SK-N-SH (cell line): ENCODE measurements around the gene ZNF761. TPM values are rescaled to one million over a fixed set of nuclear protein-coding genes. Genes with fewer than 3 reads are reported as not detected.
"Not testable (repeated sequence)": the region's sequence is repeated elsewhere in the genome, so short reads cannot be mapped to it uniquely, and the experiment has no call there.

Experiments used
- CTCF ChIA-PET: fragments of 300-600, 350-600 bp; formaldehyde crosslinking; extraction: SDS; loops from one replicate; lab custom pipeline; 2021; lab: Yijun Ruan, JAX
- POLR2A ChIA-PET: fragments of 350-600 bp; sonication (Branson Sonifier 250); formaldehyde crosslinking; extraction: SDS; loops from one replicate; lab custom pipeline; 2020; ENCODE audit warnings: antibody characterized with exemption, inconsistent platforms; lab: Yijun Ruan, JAX
- DNase-seq: peaks from one replicate; pipeline ENCODE4 v3.0.0; 2012
- H2AFZ ChIP-seq: fragments of 200-600 bp; sonication (generic); 2 replicates; pipeline ENCODE4 v1.8.1; 2016; ENCODE audit warnings: antibody characterized with exemption, mild to moderate bottlenecking, low read depth
- H3F3A ChIP-seq: fragments of 200-600 bp; sonication (generic); replicated peaks from 2 replicates; pipeline ENCODE3; 2016; ENCODE audit warnings: antibody characterized with exemption, mild to moderate bottlenecking; ENCODE audit not compliant: insufficient read depth
- H3K27ac ChIP-seq, 2 experiments: fragments of 200-500 bp in 1 of 2; fragments of 200-600 bp in 1 of 2; sonication (Bioruptor generic) in 1 of 2; sonication (generic), shearing (Covaris generic) in 1 of 2; 2 replicates each; pipeline versions ENCODE4 v1.5.1 to v1.6.1; 2014 to 2016; ENCODE audit warnings: low read depth in 2 of 2, inconsistent platforms in 1 of 2, low read length in 1 of 2, mild to moderate bottlenecking in 1 of 2, mixed read lengths in 1 of 2
- H3K27me3 ChIP-seq: fragments of 200-600 bp; sonication (generic), shearing (Covaris generic); 2 replicates; pipeline ENCODE4 v1.6.1; 2016; ENCODE audit warnings: mixed run types; ENCODE audit not compliant: insufficient read depth
- H3K36me3 ChIP-seq, 2 experiments: fragments of 200-500 bp in 1 of 2; fragments of 200-600 bp in 1 of 2; sonication (Bioruptor generic) in 1 of 2; sonication (generic) in 1 of 2; replicated peaks in 1 of 2; 2 replicates each; pipeline versions ENCODE3 to v1.5.1; 2014 to 2016; ENCODE audit warnings: low read length in 1 of 2, mild to moderate bottlenecking in 1 of 2; ENCODE audit not compliant: insufficient read depth in 2 of 2, control insufficient read depth in 1 of 2
- H3K4me1 ChIP-seq, 2 experiments: fragments of 200-500 bp in 1 of 2; fragments of 200-600 bp in 1 of 2; sonication (Bioruptor generic) in 1 of 2; sonication (generic), shearing (Covaris generic) in 1 of 2; 2 replicates each; pipeline versions ENCODE4 v1.5.1 to v1.6.1; 2014 to 2016; ENCODE audit warnings: low read depth in 1 of 2, low read length in 1 of 2, mixed run types in 1 of 2; ENCODE audit not compliant: insufficient read depth in 2 of 2, control insufficient read depth in 1 of 2
- H3K4me2 ChIP-seq: fragments of 200-600 bp; sonication (generic), shearing (Covaris generic); 2 replicates; pipeline ENCODE4 v1.6.1; 2017; ENCODE audit warnings: mixed run types
- H3K4me3 ChIP-seq, 2 experiments: fragments of 200-500 bp in 1 of 2; fragments of 200-600 bp in 1 of 2; sonication (Bioruptor generic) in 1 of 2; sonication (generic), shearing (Covaris generic) in 1 of 2; 2 replicates each; pipeline versions ENCODE4 v1.5.1 to v1.8.1; 2014 to 2016; ENCODE audit warnings: low read depth in 2 of 2, inconsistent platforms in 1 of 2, low read length in 1 of 2, mild to moderate bottlenecking in 1 of 2, mixed read lengths in 1 of 2, moderate library complexity in 1 of 2
- H3K79me2 ChIP-seq: fragments of 200-600 bp; sonication (generic); 2 replicates; pipeline ENCODE4 v1.8.1; 2017; ENCODE audit warnings: mild to moderate bottlenecking; ENCODE audit not compliant: insufficient read depth
- H3K9ac ChIP-seq: fragments of 200-600 bp; sonication (generic); 2 replicates; pipeline ENCODE4 v1.6.1; 2017; ENCODE audit warnings: mixed run types
- H3K9me2 ChIP-seq: fragments of 200-600 bp; sonication (generic); 2 replicates; pipeline ENCODE4 v1.6.1; 2017; ENCODE audit warnings: mixed run types
- H3K9me3 ChIP-seq: fragments of 200-600 bp; sonication (generic); 2 replicates; pipeline ENCODE4 v1.6.1; 2017; ENCODE audit warnings: mixed run types, mild to moderate bottlenecking, moderate library complexity
- H4K20me1 ChIP-seq: fragments of 200-600 bp; sonication (generic); 2 replicates; pipeline ENCODE4 v1.6.1; 2017; ENCODE audit warnings: mild to moderate bottlenecking, mixed run types; ENCODE audit not compliant: insufficient read depth
- ELF1 ChIP-seq: IDR thresholded peaks from 2 replicates; pipeline ENCODE4 v1.4.0; 2012
- EP300 ChIP-seq, 2 experiments: IDR thresholded peaks; 2 replicates each; pipeline versions ENCODE4 v1.4.0 to v1.6.1; 2012; ENCODE audit warnings: borderline replicate concordance in 1 of 2, low read depth in 1 of 2, low read length in 1 of 2
- MEF2A ChIP-seq: IDR thresholded peaks from 2 replicates; pipeline ENCODE4 v1.4.0; 2012; ENCODE audit warnings: low read depth, borderline replicate concordance
- MXI1 ChIP-seq: IDR thresholded peaks from 2 replicates; pipeline ENCODE4 v1.6.1; 2012; ENCODE audit warnings: mild to moderate bottlenecking, low read depth, low read length, improper control_type of control experiment
- NRF1 ChIP-seq: IDR thresholded peaks from 2 replicates; pipeline ENCODE4 v1.6.1; 2012; ENCODE audit warnings: low read depth, mild to moderate bottlenecking, low read length
- PBX3 ChIP-seq: IDR thresholded peaks from 2 replicates; pipeline ENCODE4; 2012
- POLR2AphosphoS5 ChIP-seq: IDR thresholded peaks from 2 replicates; pipeline ENCODE4 v1.6.1; 2012; ENCODE audit warnings: low read depth, low read length
- RAD21 ChIP-seq: IDR thresholded peaks from 2 replicates; pipeline ENCODE4 v1.6.1; 2012; ENCODE audit warnings: mild to moderate bottlenecking, low read length
- SMC3 ChIP-seq: IDR thresholded peaks from 2 replicates; pipeline ENCODE4 v1.6.1; 2012; ENCODE audit warnings: low read depth, low read length, improper control_type of control experiment
- TEAD4 ChIP-seq: IDR thresholded peaks from 2 replicates; pipeline ENCODE4 v1.4.0; 2012; ENCODE audit warnings: mild to moderate bottlenecking, borderline replicate concordance; ENCODE audit not compliant: insufficient read depth
- USF1 ChIP-seq: IDR thresholded peaks from 2 replicates; pipeline ENCODE4 v1.4.0; 2012; ENCODE audit warnings: low read depth, borderline replicate concordance
- USF2 ChIP-seq: fragments of 150-350 bp; IDR thresholded peaks from 2 replicates; pipeline ENCODE4 v1.6.1; 2017; ENCODE audit warnings: antibody characterized with exemption, low read length, low read depth, borderline replicate concordance
- YY1 ChIP-seq: IDR thresholded peaks from 2 replicates; pipeline ENCODE4 v1.4.0; 2012; ENCODE audit warnings: low read depth, mild to moderate bottlenecking
- WGBS: methylation state at CpG from one replicate; pipeline ENCODE4 v1.1.6; 2017; ENCODE audit warnings: low lambda C conversion rate; 5-methylcytosine and 5-hydroxymethylcytosine counted together
- polyA plus RNA-seq, 3 experiments: library from polyadenylated mRNA; depleted of rRNA; stranded (reverse); fragments of >200 nt; gene quantifications; 2 replicates each; pipeline ENCODE4 v1.2.3, GENCODE V29; 2012

Gene ZNF761
- polyA plus RNA-seq, 1 of the 3 experiments (the other 2 are of a cell fraction): 5.9 TPM

GRCh38 chr19:53432088-53432661 is 391 bp downstream of the ZNF761 start:
- Histone ChIP-seq H3K36me3 (peaks cover 12 to 37% of the 10 kb centered on the region in 2 experiments), H3K79me2 (peaks cover 17% of the 10 kb centered on the region), H3K4me3 (peak overlapping the region; percentile 82 to 94), H3K27me3 (no peaks in the 10 kb centered on the region), H2AFZ (peak overlapping the region; percentile 87), H3K4me2 (peak overlapping the region; percentile 91), H3K9ac (peak overlapping the region; percentile 85)
- under 1% methylated on average over 23 of the region's 30 CpGs for WGBS
- POLR2A ChIA-PET: no interaction called here
- TF ChIP-seq USF1: no peak
- TF ChIP-seq USF2: no peak
- no peak for TF ChIP-seq NRF1
- no peak for TF ChIP-seq MEF2A
- TF ChIP-seq EP300 (IDR thresholded peaks at IDR 0.05; ENCODE audit: borderline replicate concordance in 1 of 2, low read depth in 1 of 2, low read length in 1 of 2): no peak
- no peak for TF ChIP-seq PBX3
- TF ChIP-seq TEAD4: no peak
- no peak for TF ChIP-seq RAD21
- no peak for TF ChIP-seq MXI1
- no peak for TF ChIP-seq YY1
- no peak for TF ChIP-seq POLR2AphosphoS5
- no peak for TF ChIP-seq ELF1
- no peak for TF ChIP-seq SMC3
- TF ChIP-seq, all 33 proteins: peak for 0
- H3F3A ChIP-seq: no peaks in the 10 kb centered on the region
- no peaks in the 10 kb centered on the region for H3K9me2 ChIP-seq
- no peaks in the 10 kb centered on the region for H3K9me3 ChIP-seq
- CTCF ChIA-PET: interaction anchor here (0.7 to 1.3 kb wide), 4 partner anchors 71 to 1609 kb away, joined by 3 read pairs; no protein-coding TSS in a partner anchor
- H3K27ac ChIP-seq: peak overlapping the region in 1 of 2 experiments; percentile 42; a peak in 2 of 4 replicates
- peaks cover 0 to 3% of the 10 kb centered on the region in 2 experiments; a peak in 1 of 4 replicates for H3K4me1 ChIP-seq
- H4K20me1 ChIP-seq: no peaks in the 10 kb centered on the region
- DNase-seq: peak; percentile 50

GRCh38 chr19:53443809-53444208 is 12.0 kb downstream of the ZNF761 start:
- POLR2A ChIA-PET, H4K20me1 ChIP-seq, H3F3A ChIP-seq, H3K27ac ChIP-seq, H3K9me2 ChIP-seq, H3K27me3 ChIP-seq, H3K79me2 ChIP-seq, H3K4me1 ChIP-seq, DNase-seq, CTCF ChIA-PET, H2AFZ ChIP-seq, H3K4me3 ChIP-seq, H3K9ac ChIP-seq, H3K9me3 ChIP-seq, H3K4me2 ChIP-seq: not testable (repeated sequence)
- peaks cover 3 to 66% of the 10 kb centered on the region in 2 experiments for H3K36me3 ChIP-seq
- WGBS: 70% methylated on average over 2 of the region's 2 CpGs

- H3K4me3 ChIP-seq, H3K79me2 ChIP-seq, H3K27me3 ChIP-seq, H3K9ac ChIP-seq, H3K4me1 ChIP-seq, H3K9me2 ChIP-seq, CTCF ChIA-PET, H4K20me1 ChIP-seq, H3K9me3 ChIP-seq, POLR2A ChIA-PET, H3K4me2 ChIP-seq, H3K27ac ChIP-seq, H2AFZ ChIP-seq, H3F3A ChIP-seq, DNase-seq: not testable (repeated sequence)
- H3K36me3 ChIP-seq: peaks cover 0 to 67% of the 10 kb centered on the region in 2 experiments
- WGBS: 86% methylated on average over 5 of the region's 5 CpGs
These were observed 15.4 kb downstream of the ZNF761 start for GRCh38 chr19:53447196-53447595.
